ENCODE measurements around the gene PID1.

Gene PID1

GRCh38 chr2:229101314-229101713 lies 169.8 kb downstream of the PID1 start:
- H3K4me3 ChIP-seq (ENCODE audit: low read depth, low read length) = no peak overlapping the region
- no peak for DNase-seq (ENCODE audit: low read depth)
- TF ChIP-seq CTCF (IDR thresholded peaks at IDR 0.05; ENCODE audit: control insufficient read depth, extremely low read depth, insufficient read depth) = no peak

GRCh38 chr2:229099231-229099630 lies 171.9 kb downstream of the PID1 start:
- no peak overlapping the region for H3K4me3 ChIP-seq (ENCODE audit: low read depth, low read length)
- no peak for TF ChIP-seq CTCF (IDR thresholded peaks at IDR 0.05; ENCODE audit: control insufficient read depth, extremely low read depth, insufficient read depth)
- DNase-seq (ENCODE audit: low read depth) = no peak

GRCh38 chr2:229098801-229099200 lies 172.3 kb downstream of the PID1 start:
- no peak for DNase-seq (ENCODE audit: low read depth)
- no peak overlapping the region for H3K4me3 ChIP-seq (ENCODE audit: low read depth, low read length)
- no peak for TF ChIP-seq CTCF (IDR thresholded peaks at IDR 0.05; ENCODE audit: control insufficient read depth, extremely low read depth, insufficient read depth)

GRCh38 chr2:229096409-229097066 lies 174.5 kb downstream of the PID1 start:
- TF ChIP-seq CTCF (IDR thresholded peaks at IDR 0.05; ENCODE audit: control insufficient read depth, extremely low read depth, insufficient read depth) = no peak
- no peak overlapping the region for H3K4me3 ChIP-seq (ENCODE audit: low read depth, low read length)
- DNase-seq (ENCODE audit: low read depth) = no peak

- no peak for TF ChIP-seq CTCF (IDR thresholded peaks at IDR 0.05; ENCODE audit: control insufficient read depth, extremely low read depth, insufficient read depth)
- DNase-seq (ENCODE audit: low read depth) = no peak
- H3K4me3 ChIP-seq (ENCODE audit: low read depth, low read length) = no peak overlapping the region
Measured at GRCh38 chr2:229095472-229095871, 175.6 kb downstream of the PID1 start.

GRCh38 chr2:229090225-229090624 lies 180.9 kb downstream of the PID1 start:
- TF ChIP-seq CTCF (IDR thresholded peaks at IDR 0.05; ENCODE audit: control insufficient read depth, extremely low read depth, insufficient read depth) = no peak
- H3K4me3 ChIP-seq (ENCODE audit: low read depth, low read length) = no peak overlapping the region
- no peak for DNase-seq (ENCODE audit: low read depth)

- no peak for TF ChIP-seq CTCF (IDR thresholded peaks at IDR 0.05; ENCODE audit: control insufficient read depth, extremely low read depth, insufficient read depth)
- H3K4me3 ChIP-seq (ENCODE audit: low read depth, low read length) = no peak overlapping the region
- DNase-seq (ENCODE audit: low read depth) = no peak
Measured at GRCh38 chr2:229089776-229090175, 181.3 kb downstream of the PID1 start.

Measured in LNCaP clone FGC (cell line).